Heart left ventricle (tissue), 16 donors: Measurements from ENCODE around the gene DNAJC11. TPM values are rescaled to one million over a fixed set of nuclear protein-coding genes. Genes with fewer than 3 reads are reported as not detected.
"Not testable (repeated sequence)": the region's sequence is repeated elsewhere in the genome, so short reads cannot be mapped to it uniquely, and the experiment has no call there.

ENCODE experiments used
- ATAC-seq, 4 donors: fragments of 200-7000 bp; cut with Tn5 transposase; one replicate each; pipeline ENCODE4 v1.9.1; 2020 to 2022; ENCODE audit warnings: moderate library complexity in 4 of 4, mild to moderate bottlenecking in 3 of 4, moderate number of reproducible peaks in 1 of 4
- DNase-seq, 5 donors: peaks; one replicate each; pipeline ENCODE4 v3.0.0-alpha.2; 2020
- H3K27ac ChIP-seq, 12 donors: fragments of 200-600 bp; sonication (generic) in 4 of 12; one replicate each; pipeline versions ENCODE4 v1.5.0 to v1.8.0; 2016 to 2022; ENCODE audit warnings: mild to moderate bottlenecking in 2 of 12
- H3K27me3 ChIP-seq, 9 donors: fragments of 200-600 bp; sonication (generic) in 2 of 9; one replicate each; pipeline versions ENCODE4 v1.5.1 to v1.8.0; 2016 to 2022; ENCODE audit warnings: mild to moderate bottlenecking in 3 of 9
- H3K36me3 ChIP-seq, 9 donors: fragments of 200-600 bp; sonication (generic) in 2 of 9; one replicate each; pipeline versions ENCODE4 v1.5.0 to v1.8.0; 2018 to 2022; ENCODE audit warnings: mild to moderate bottlenecking in 2 of 9
- H3K4me1 ChIP-seq, 12 donors: fragments of 200-600 bp; sonication (generic) in 4 of 12; one replicate each; pipeline versions ENCODE4 v1.5.0 to v1.8.0; 2016 to 2022; ENCODE audit warnings: mild to moderate bottlenecking in 3 of 12
- H3K4me3 ChIP-seq, 12 donors: fragments of 200-600 bp; sonication (generic) in 4 of 12; one replicate each; pipeline versions ENCODE4 v1.5.0 to v1.8.0; 2017 to 2022; ENCODE audit warnings: mild to moderate bottlenecking in 9 of 12, moderate library complexity in 4 of 12
- H3K9me3 ChIP-seq, 12 donors: fragments of 200-600 bp; sonication (generic) in 4 of 12; one replicate each; pipeline versions ENCODE4 v1.5.0 to v1.8.0; 2016 to 2022; ENCODE audit warnings: mild to moderate bottlenecking in 1 of 12
- CTCF ChIP-seq, 12 donors: fragments of 200-600 bp; sonication (generic) in 4 of 12; IDR thresholded peaks; one replicate each; pipeline versions ENCODE4 v1.5.0 to v1.8.0; 2018 to 2022; ENCODE audit warnings: antibody characterized with exemption in 12 of 12, mild to moderate bottlenecking in 5 of 12
- POLR2A ChIP-seq, 2 donors: fragments of 450-650 bp; IDR thresholded peaks; one replicate each; pipeline ENCODE4 v1.6.1; 2017; ENCODE audit warnings: antibody characterized with exemption in 2 of 2, mild to moderate bottlenecking in 2 of 2, moderate library complexity in 2 of 2
- WGBS, 4 donors: extraction: QIAGEN DNeasy Blood & Tissue Kit in 2 of 4; methylation state at CpG; one replicate each; pipeline versions ENCODE4 v1.1.5 to v1.1.7; 2013 to 2018; 5-methylcytosine and 5-hydroxymethylcytosine counted together
- intact Hi-C, 10 donors: fragments of 100-400 bp; cut with DNase I; formaldehyde crosslinking; loops; one replicate each; pipeline versions ENCODE4 v1.11.1 to v1.14.2; 2022
- polyA plus RNA-seq, 2 donors: library from polyadenylated mRNA; stranded (reverse); fragments of 200-250 nt; gene quantifications; one replicate each; pipeline ENCODE4 v1.2.3, GENCODE V29; 2013
- total RNA-seq, 9 donors: library from RNA; depleted of rRNA in 2 of 9; stranded (reverse); fragments of >200 nt in 2 of 9; fragmentation: NEBNext Ultra II Directional in 3 of 9; extraction: Animal tissue kit (Norgen Biotek cat#: 25700) in 3 of 9; gene quantifications; one replicate each; pipeline versions ENCODE4 v1.1.0 to v1.2.4, GENCODE V29; 2016 to 2023
- donor health status: ischemic (EF 13 %, LVEDD 7.1; RV severe dilation, severe dysfunction).
- donor health status: healthy with polysubstance abuse.
- donor health status: DM: no; HTN: yes; CAD: no.
- donor health status: DM: no; HTN: no; CAD: no.
- donor health status: ischemic (EF 25% LVEDD 6.9; RV normal size, moderate dysfunction).
- donor health status: ischemic (EF 25% LVEDD 5.7; RV mildly dilated, moderate dysfunction).
- donor health status: healthy.
- donor health status: DM: yes; HTN: yes; CAD: no.
- donor health status: ischemic (EF 35%, LVEDD 5.7; RV mildly dilated, moderate dysfunction).
- donor health status: nonischemic (EF 11% LVEDD 7.7; RV severe dilation, severe dysfunction).
- donor health status: DM: yes; HTN: yes; CAD: no.
- donor health status: PGD.
- donor health status: ischemic (EF 29% LVEDD 5.4; RV normal size, mild dysfunction).
- donor health status: nonischemic (EF 23%, LVEDD 6.1; RV moderate dilation, normal function).

The DNAJC11 gene
- total and polyA plus RNA-seq, 11 donors = 42.4 to 67.4 (median 51.7) TPM

- intact Hi-C loops = loop anchor here in 2 of 10 donors (5.0 to 10.0 kb wide), 3 partner anchors 70 to 153 kb away; partner anchors contain the start of gene TAS1R1 (in 1 of the 2)
- Histone ChIP-seq H3K9me3 (no peaks in the 10 kb centered on the region), H3K36me3 (peaks cover 2 to 100% (median 94%) of the 10 kb centered on the region in 9 donors), H3K27me3 (no peaks in the 10 kb centered on the region), H3K4me1 (peaks cover 0 to 15% (median 0%) of the 10 kb centered on the region in 12 donors), H3K4me3 (peak overlapping the region in 2 of 12 donors; percentile 10 to 14), H3K27ac (peak overlapping the region in 5 of 12 donors; percentile 18 to 73 (median 39))
- TF ChIP-seq CTCF (IDR thresholded peaks at IDR 0.05) (no peak), POLR2A (IDR thresholded peaks at IDR 0.05) (no peak)
- WGBS, 4 donors = 89 to 94% (median 91%) methylated on average over 9 of the region's 9 CpGs
- no peak for ATAC-seq
- DNase-seq = no peak
These were observed 63.8 kb downstream of the DNAJC11 start for GRCh38 chr1:6637770-6638169.

GRCh38 chr1:6636778-6637177 lies 64.8 kb downstream of the DNAJC11 start:
- intact Hi-C loops = loop anchor here in 2 of 10 donors (5.0 to 10.0 kb wide), 3 partner anchors 69 to 152 kb away; partner anchors contain the start of gene TAS1R1 (in 1 of the 2)
- not testable (repeated sequence) for H3K27me3 ChIP-seq, ATAC-seq, H3K9me3 ChIP-seq, H3K4me3 ChIP-seq, DNase-seq, H3K27ac ChIP-seq
- Histone ChIP-seq H3K36me3 (peaks cover 2 to 99% (median 93%) of the 10 kb centered on the region in 9 donors), H3K4me1 (peaks cover 0 to 15% (median 0%) of the 10 kb centered on the region in 12 donors)
- WGBS, 4 donors = 88 to 97% (median 92%) methylated on average over 6 of the region's 6 CpGs

GRCh38 chr1:6635910-6636760 lies 65.5 kb downstream of the DNAJC11 start:
- peaks cover 2 to 99% (median 92%) of the 10 kb centered on the region in 9 donors for H3K36me3 ChIP-seq
- no peak for DNase-seq
- 78 to 85% (median 82%) methylated on average over 16 of the region's 16 CpGs for WGBS, 4 donors
- no peaks in the 10 kb centered on the region for H3K9me3 ChIP-seq
- no peak overlapping the region for H3K4me3 ChIP-seq
- H3K27me3 ChIP-seq = no peaks in the 10 kb centered on the region
- ATAC-seq = no peak
- intact Hi-C loops = loop anchor here in 2 of 10 donors (5.0 to 10.0 kb wide), 3 partner anchors 69 to 151 kb away; partner anchors contain the start of gene TAS1R1 (in 1 of the 2)
- no peak for TF ChIP-seq CTCF (IDR thresholded peaks at IDR 0.05)
- no peak for TF ChIP-seq POLR2A (IDR thresholded peaks at IDR 0.05)
- peaks cover 0 to 15% (median 0%) of the 10 kb centered on the region in 12 donors for H3K4me1 ChIP-seq
- H3K27ac ChIP-seq = no peak overlapping the region

GRCh38 chr1:6635161-6635909 lies 66.3 kb downstream of the DNAJC11 start:
- peaks cover 0 to 15% (median 0%) of the 10 kb centered on the region in 12 donors for H3K4me1 ChIP-seq
- WGBS, 4 donors = 75 to 93% (median 89%) methylated on average over 17 to 20 of the region's 20 CpGs
- DNase-seq = no peak
- ATAC-seq = no peak
- H3K27ac ChIP-seq = peak overlapping the region in 3 of 12 donors; percentile 30 to 48 (median 31)
- H3K4me3 ChIP-seq = no peak overlapping the region
- H3K27me3 ChIP-seq = no peaks in the 10 kb centered on the region
- no peaks in the 10 kb centered on the region for H3K9me3 ChIP-seq
- intact Hi-C loops = loop anchor here in 2 of 10 donors (5.0 to 10.0 kb wide), 3 partner anchors 68 to 151 kb away; partner anchors contain the start of gene TAS1R1 (in 1 of the 2)
- peaks cover 2 to 100% (median 95%) of the 10 kb centered on the region in 9 donors for H3K36me3 ChIP-seq
- no peak for TF ChIP-seq CTCF (IDR thresholded peaks at IDR 0.05)
- TF ChIP-seq POLR2A (IDR thresholded peaks at IDR 0.05) = no peak
